Measurements from ENCODE around the gene MCRIP1.
A peak's percentile ranks its signal among the peaks of the same experiment; 100 is the strongest.

MCRIP1 gene, protein sequence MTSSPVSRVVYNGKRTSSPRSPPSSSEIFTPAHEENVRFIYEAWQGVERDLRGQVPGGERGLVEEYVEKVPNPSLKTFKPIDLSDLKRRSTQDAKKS
- 51.9 to 117 (median 72.2) reads per million in 4 experiments for total RNA-seq

DNA sequence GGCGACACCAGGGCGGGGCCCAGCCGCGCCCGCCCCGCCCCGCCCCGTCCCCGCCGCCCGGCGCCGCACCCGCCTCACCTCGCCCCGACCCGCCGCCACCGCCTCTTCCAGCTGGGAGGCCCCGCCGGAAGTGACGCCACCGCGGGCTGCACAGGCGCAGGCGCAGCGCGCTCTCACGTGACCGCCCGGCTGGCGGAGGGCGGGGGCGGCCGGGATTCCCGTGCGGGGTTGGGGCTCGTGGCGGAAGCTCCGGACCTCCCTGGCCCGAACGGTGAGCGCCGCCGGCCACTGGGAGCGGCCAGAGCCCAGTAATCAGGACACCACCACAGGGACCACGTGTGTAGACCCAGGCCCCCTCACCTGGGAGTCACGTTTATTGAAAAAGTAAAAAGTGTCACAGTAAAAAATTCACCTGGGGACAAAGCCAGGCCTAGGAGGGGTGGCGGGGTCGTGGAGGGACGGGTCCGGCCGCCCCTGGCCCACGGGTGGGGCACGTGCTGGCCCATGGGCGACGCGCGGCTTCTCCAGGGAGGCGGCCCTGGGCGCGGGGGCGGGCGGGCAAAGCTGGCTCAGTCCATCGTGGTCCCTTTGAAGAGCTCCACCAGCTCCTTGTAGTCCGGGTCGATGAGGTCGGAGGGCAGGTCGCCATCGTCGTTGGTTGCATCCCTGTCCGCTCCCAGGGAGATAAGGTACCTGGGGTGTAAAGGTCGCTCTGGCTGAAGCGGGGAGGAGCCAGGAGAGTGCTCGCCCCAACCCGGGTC lies at the start of gene MCRIP1:
TSS of gene MCRIP1 (minus strand) at position 132 of the 761 bp plus-strand sequence. CDS start 8,785 bp downstream, outside the sequence.
- peak; percentile 84 for DNase-seq

DNA sequence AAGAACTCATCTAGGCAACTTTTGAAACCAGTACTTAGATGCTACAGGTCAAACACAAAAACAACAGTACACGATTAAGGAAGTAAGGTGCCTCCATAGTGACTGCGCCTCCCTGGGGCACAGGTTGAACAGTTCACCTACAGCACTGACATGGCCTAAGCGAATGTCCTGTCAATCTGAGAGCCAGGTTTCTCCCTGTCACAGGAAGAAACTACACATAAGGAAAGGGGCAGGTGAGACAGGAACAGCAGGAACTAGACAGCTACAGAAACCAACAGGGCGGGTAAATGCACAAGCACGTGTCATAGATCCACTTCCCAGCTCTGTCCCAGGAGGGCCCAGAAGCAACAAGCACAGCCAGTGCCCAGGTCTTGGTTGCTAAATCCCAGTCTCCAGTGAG lies 46.0 kb upstream of the MCRIP1 start:
- DNase-seq: no peak

DNA sequence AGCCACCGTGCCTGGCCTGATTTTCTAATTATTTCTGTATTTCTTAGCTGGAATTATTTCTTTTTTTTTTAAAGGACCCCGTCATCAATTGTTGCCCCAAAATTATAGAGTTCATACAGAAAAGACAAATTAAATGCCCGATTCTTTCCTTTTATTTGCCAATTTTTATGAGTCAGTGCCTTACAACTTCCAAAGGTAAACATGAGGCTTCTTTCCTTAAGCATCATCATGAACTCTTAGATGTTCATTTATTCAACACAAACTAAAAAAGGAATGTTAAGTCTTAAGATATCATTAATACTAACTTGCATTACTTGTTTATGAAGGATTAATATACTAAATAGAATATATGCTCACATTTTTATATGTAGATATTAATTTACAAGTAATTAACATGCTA lies 45.2 kb upstream of the MCRIP1 start:
- no peak for DNase-seq

DNA sequence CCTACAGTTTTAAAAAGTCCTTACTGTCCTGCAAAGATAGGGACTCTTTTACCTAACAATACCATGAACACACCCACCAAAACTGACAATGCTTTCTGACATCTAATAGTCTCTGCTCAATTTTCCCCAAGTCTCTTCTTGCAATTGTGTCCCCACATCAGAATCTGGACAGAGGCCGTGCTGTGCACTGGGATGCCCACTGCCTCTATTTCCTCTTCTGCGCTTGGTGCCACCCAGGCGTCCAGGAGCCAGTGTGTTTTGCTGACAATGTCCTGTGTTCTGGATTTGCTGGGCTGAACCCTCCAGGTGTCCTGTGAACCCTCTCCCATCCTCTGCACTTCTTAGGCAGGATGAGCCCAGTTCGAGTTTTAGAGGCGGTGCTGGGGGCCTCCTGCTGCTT lies 44.5 kb upstream of the MCRIP1 start:
- DNase-seq: no peak

DNA sequence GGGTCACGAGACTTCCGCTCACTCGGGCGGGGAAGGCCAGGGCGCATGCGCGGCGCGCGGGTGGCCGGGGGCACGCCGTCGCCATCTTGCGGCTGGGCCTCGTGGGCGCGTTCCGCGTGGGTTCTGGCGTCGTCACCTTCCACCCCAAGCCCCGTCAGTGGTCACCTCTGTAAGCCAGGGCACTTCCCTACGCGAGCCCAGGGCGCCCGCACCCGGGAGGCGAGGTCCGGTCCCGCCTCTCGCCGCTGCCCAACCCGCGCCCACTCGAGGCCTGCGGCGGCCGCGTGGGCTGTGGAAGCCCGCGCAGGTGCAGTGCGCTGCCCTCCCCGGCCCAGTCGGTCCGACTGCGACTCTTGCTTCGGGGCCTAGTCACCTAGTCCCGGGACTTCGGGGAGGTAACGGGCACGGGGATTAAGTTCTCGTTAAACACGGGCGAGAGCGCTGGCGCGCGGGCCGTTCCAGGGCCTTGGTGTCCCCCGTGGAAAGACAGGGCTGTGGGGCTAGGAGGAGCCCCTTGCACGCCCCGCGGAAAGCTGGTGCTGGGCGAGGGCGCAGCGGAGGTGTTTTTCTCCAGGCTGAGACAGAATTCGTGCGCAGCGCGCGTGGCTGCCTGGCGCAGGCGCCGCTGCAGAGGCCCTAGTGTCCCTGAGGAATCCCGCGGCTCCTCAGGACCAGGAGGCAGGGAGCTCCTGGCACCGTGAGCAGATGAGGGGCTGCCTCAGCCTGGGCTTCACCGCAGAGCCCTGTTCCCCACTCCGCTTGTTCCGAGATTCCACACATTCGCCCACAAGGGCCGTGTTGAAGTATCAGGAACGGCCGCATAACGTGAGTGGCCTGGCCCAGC lies 38.5 kb upstream of the MCRIP1 start:
- DNase-seq: peak; percentile 93

DNA sequence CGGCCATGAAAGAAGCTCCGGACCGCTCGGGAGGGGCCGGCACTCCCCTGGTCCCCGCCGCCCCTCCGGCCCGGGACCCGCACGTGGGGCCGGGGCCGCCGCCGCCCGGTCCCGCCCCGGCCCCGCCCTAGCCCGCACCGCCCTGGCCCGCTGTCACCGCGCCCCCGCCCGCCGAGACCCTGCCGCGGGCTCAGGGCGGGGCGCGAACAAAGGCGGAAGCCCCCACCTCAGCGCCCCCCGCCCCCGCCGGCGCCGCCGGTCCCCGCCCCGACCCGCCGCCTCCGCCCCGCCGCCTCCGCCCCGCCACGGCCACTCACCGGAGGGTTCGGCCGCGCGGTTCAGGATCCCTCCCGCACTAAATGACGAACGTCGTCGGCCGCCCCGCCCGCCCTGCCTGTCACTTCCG lies 37.9 kb upstream of the MCRIP1 start, which contains the start of gene ARHGDIA:
TSS of gene ARHGDIA (minus strand) at position 357 of the 406 bp plus-strand sequence. CDS start 1,407 bp downstream, outside the sequence.
- DNase-seq: no peak

DNA sequence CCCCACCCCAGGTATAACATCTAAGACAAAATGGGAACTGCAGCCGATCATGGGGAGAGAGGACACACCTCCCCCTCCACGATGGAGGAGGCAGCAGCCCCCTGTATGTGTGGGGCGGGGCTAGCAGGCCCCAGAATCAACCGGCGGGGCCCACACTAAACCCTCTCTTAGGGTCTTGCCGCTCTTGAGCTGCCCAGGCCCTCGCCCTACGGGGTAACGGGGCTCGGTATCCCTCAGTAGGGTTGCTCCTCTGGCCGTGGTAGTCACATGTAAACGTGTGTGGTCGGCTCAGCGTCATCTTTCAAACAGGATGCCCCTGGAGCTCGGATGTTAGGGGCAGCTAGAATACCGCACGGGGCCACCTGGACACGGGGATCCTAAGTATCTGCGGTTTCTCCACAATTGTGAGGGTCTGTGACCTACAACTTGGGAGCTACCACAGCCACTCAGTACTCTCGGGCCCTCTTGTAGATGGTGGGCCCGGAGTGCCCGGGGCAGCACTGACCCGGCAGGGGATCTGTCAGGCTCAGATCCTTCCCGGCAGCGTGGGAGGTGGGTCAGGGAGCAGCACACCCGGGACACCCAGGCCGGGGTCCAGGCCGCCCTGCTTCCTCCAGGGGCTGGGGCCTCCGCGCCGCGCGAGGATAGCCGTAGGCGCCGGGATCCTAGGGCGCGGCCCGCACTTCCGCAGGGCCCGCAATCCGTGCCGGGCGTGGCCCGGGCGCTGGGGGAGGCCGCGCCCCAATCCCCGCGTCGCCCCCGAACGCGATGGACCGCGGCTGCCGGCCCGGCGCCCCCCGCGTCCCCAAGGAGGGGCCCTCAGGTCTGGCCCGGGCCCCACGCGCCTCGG lies 37.3 kb upstream of the MCRIP1 start:
- DNase-seq: peak; percentile 24

DNA sequence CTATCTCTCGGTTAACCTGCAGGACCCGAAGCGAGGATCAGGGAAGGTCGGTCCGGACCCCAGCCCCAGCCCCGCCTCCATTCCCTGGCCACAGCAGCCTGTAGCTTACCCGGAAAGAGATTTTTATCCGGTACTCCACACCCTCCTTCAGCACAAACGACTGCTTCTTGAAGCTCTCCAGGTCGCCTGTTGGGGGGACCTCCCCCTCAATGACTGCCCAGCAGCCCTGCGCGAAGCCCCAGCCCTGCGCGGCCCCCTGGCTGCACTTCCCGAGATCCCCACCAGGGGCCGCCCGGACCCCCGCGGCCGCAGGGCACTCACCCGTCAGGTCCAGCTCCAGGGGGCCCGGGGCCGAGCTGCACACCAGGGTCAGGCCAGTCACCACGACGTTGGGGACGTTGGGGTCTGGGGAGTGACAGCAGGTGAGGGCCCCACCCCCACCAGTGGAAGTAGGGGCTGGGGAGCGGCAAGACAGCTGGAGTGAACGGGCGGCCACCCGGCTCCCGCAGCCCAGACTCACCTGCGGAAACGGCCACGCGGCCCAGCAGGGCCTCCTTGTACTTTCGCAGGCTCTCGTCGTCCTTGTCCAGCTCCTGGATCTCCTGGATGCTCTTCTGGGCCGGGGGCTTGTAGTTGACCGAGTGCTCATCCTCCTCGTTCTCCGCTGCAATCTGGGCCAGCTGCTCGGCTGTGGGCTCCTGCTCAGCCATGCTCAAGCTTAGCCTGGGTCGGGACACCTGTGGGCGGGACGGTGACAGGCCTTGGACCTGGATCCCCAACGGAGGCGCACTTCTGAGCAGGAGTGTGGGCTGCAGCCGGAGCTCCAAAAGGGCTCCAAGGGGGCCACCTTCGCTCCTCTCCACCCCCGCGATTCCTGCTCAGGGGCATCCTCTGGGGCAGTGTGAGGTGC lies 36.4 kb upstream of the MCRIP1 start:
- DNase-seq: no peak

DNA sequence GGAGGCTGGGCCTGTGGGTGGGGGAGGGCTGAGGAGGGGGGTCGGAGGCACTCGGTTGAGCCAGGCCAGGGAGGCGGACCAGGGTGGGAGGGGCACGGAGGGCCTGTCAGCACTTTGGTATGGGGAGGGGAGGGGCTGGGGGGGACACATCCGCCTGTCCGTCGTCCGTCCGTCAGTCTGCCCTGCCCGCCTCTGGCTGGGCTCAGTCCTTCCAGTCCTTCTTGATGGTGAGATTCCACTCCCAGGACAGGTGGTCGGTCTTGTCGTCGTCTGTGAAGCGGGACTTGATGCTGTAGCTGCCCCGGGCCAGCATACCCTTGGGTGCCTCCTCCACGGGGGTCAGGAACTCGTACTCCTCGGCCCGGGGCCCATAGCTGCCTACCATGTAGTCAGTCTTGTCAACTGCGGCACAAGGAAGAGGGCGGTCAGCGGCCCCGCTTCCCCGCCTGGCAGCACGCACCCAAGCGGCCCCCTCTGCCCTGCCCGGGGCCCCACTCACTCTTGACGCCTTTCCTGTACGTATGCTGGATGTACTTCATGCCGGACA lies 35.7 kb upstream of the MCRIP1 start:
- no peak for DNase-seq

DNA sequence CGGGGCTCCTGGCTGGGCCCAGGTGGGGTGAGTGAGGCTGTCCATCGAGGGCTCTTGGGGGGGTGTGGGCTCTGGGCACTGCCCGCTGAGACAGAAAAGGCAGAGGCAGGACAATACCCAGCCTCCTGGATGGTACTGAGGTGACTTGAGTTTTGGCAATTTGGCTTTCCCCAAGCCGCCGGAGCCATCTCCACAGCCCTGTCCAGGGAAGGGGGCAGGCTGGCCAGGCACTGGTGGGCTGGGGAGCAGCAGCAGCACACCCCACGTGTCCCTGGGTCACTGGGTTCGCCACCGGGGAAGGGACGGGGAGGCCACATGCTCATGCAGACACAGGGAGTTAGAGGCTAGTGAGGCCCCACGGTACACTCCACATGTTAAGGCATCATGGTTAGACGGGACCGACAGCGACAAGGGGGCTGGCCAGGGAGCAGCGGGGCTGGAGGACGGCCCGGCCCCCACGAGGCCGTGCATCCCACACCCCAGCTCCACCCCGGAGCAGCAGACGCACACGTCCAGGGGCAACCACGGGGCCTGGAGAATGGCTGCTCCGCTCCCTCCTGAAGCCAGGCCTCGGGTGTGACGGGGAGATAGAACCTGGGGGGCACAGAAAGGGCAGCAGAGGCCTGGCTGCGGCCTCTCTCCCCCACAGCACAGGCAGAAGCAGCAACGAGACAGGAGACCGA lies 35.0 kb upstream of the MCRIP1 start:
- DNase-seq: no peak

DNA sequence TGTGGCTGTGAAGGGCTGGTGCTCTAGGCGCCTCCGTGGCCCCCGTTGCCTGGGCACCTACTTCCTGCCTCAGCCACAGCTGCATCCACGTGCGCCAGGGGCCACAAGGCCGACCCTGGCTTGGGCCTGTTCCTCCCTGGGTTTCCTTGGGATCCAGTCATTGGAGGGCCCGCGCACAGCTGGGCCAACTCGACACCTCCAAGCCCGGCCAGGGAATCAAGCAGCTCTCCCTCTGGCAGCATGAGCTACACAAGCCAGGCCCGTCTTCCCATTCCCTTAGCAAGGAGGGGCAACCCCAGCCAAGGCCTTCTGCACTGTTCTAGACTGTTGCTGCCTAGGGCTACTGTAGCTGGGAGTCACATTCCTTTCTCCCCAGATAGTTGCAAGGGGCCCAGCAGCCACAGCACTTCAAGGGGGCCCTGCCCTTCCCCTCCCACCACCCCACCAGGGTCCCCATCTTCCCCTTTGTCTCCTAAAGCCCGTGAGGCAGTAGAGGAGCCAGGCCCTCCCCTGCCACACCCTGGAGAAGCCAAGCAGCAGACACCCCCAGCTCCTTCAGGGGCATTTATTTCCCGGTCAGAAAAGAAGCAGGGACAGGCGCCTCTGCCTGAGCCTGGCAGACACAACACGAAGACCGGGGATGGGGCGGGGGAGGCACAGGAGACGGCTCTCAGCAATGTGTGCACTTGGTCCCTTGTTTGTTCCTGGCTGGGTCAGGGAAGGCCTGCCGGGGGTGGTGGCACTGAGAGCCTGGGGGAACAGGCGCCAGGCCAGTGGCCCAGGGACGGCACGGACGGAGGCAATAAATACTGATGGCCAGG lies 34.3 kb upstream of the MCRIP1 start:
- no peak for DNase-seq

DNA sequence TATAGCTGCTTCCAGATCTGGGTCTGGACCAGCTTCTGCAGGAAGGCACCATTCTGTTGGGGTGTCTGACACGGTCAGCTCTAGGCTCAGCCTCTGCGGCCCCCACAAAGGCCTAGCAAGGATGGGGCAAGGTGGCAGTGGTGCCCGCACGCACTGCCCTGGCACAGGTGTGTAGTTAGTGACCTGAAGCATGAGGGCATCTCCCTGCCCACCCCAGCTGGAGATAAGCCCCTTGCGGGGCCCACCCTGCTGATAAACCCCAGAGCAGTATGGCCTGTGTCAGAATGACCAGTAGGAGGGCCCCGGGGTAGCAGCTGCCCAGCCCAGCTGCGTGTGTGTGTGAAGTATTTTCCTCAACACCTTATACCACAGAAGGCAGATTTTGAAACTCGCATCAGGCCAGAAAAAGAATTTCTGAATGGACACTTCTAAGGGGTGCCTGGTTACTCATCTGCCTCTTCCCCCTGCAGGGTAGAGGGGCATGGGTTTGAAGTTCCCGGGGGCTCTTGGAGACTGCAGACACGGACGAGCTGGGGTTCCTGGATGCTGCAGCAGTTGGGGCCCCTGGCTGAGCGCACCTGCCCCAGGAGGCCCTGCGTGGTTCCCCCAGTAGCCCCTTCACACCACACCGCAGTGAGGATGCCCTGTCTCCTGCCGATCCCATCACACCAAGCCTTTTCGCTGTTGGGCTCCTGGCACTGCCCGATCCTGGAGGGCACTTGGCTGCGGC lies 33.5 kb upstream of the MCRIP1 start:
- no peak for DNase-seq

DNA sequence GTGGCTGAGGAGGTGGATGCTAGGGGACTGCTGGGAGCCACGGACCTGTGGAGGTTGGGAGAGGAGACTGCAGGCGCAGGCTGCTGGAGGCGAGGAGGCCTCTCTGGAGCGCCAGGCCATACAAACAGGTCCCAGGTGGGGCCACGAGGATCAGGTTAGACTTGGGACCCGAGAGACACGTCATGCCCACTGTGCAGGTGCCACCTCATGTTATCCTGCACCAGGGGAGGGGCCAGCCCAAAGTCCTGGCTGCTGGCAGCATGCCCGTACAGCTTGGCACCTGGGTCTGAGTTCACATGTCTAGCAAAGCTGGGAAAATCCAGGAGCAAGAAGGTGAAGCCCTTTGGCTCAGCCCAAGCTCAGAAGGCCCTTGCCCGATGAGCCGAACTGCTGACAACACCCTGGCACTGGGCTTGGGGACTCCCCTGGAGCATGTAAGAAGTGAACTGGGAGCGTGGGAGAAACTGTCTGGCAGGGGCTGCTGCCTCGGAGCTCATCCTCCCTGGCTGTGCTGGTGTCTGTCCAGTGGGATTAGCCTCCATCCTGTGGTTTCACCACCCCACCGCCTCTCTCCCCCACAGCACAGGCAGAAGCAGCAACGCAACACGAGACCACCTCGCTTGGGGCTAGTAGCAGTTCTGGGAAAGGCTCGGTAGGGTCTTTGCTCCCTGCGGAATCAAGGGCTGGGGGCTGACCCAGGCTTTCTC lies 32.8 kb upstream of the MCRIP1 start:
- DNase-seq: no peak

DNA sequence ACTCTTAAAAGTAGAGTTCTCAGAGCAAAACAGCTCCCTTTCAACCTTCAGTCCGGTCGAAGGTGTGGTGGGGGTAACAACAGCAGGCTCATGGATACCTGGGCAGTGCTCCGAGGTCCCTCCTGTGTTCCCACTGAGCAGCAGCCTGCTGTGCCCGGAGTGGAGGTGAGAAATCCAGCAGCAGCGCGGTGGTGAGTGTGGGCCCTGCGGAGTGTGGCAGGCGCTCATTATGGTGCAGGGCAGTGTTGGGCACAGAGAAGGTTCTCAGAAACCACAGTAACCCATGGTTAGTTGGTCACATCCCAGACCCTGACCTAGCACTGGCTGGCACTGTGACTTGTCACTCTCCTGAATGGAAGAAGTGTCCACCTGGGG lies 32.3 kb upstream of the MCRIP1 start:
- no peak for DNase-seq

DNA sequence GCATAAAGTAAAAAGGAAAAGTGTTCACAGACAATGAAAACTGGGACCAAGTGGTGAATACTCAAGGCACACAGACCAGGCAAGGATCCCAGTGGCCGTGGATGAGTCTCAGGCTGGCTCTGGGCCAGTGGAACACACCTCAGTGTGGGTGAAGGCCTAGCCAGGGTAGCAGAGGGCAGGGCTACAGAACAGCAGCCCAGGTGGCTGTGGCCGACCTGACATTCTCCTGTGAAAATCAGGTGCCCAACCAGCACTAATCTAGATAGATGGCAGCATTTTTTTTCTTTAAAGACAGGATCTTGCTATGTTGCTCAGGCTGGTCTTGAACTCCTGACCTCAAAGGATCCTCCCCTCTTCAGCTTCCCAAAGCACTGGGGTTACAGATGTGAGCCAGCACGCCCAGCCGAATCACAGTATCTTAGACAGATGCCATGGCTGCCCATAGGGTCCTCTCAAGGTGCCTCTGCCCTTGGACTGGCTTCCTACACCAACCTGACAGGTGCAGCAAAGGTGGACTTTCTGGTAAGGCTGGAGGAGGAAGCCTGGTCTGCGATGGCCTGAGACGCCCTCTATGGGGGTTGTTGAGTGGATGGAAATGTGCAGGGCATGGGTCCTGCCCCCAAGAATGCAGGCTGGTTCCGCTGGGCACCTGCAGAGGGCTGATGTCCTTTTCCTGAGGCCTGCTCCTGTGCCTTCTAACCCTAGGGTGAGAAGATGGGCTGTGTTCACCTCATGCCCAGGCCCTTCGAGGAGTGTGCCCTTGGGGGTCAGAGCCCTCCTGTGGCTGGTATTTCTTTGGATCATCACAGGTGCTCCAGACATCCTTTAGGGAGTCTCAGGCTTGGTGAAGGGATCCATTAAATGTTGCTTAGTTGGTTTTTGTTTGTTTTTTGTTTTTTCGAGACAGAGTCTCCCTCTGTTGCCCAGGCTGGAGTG lies 31.0 kb upstream of the MCRIP1 start:
- DNase-seq: no peak

DNA sequence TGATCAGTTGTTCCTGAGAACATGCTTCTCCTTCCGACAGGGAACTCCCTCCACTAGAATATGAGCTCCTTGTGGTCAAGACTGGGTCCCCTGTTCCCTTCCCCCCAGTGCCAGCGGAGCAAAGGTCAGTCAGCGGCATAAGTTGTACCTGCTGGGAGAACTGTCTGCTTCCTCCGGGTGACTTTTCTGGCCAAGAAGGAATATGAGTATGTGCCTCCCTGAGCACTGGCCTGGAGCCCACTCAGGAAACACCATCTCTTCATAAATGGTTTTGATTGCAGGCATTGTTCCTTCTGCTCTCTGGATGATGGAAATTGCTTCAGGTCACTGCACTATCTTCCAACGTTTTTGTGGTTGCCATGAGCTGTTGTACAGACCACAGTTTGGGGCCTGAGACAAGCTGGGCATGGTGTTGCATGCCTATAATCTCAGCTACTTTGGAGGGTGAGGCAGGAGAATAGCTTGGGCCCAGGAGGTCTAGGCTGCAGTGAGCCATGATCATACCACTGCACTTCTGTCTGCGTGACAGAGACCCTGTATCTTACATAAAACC lies 30.1 kb upstream of the MCRIP1 start:
- DNase-seq: no peak
